LoVo (cell line): ENCODE results near the gene EHD3.

Experiments used
- DNase-seq: peaks from one replicate; pipeline ENCODE4 v3.0.0-alpha.2; 2016; ENCODE audit warnings: low spot score

Gene EHD3

GRCh38 chr2:31294196-31294595 lies 60.2 kb downstream of the EHD3 start:
- DNase-seq: no peak

- DNase-seq: no peak
Measured at GRCh38 chr2:31296641-31297287, 62.8 kb downstream of the EHD3 start.

- DNase-seq: no peak
Measured at GRCh38 chr2:31297751-31298150, 63.8 kb downstream of the EHD3 start.

GRCh38 chr2:31299547-31299946 lies 65.6 kb downstream of the EHD3 start:
- no peak for DNase-seq

- no peak for DNase-seq
Measured at GRCh38 chr2:31300309-31300708, 66.4 kb downstream of the EHD3 start.

GRCh38 chr2:31302940-31303563 lies 69.1 kb downstream of the EHD3 start:
- no peak for DNase-seq

- DNase-seq: no peak
Measured at GRCh38 chr2:31304816-31305215, 70.9 kb downstream of the EHD3 start.

- no peak for DNase-seq
Measured at GRCh38 chr2:31312898-31313297, 78.9 kb downstream of the EHD3 start.

- DNase-seq: no peak
Measured at GRCh38 chr2:31314761-31315160, 80.8 kb downstream of the EHD3 start.

GRCh38 chr2:31317396-31317795 lies 83.4 kb downstream of the EHD3 start:
- no peak for DNase-seq

- DNase-seq: no peak
Measured at GRCh38 chr2:31318361-31319336, 84.7 kb downstream of the EHD3 start.
